NCI-H2107 treated with DMSO at 0.1 percent for 48 hours (cell line): Measurements from ENCODE around the gene ANKMY2.
"Not testable (repeated sequence)": the region's sequence is repeated elsewhere in the genome, so short reads cannot be mapped to it uniquely, and the experiment has no call there.

Source experiments
- DNase-seq: peaks from one replicate; lab custom pipeline; 2025; ENCODE audit not compliant: unreplicated experiment; lab: John Stamatoyannopoulos, UW

The ANKMY2 gene

GRCh38 chr7:16645593-16646471 lies at the start of gene ANKMY2, which contains the start of gene BZW2:
Gene ANKMY2 (minus strand): TSS chr7:16645754. CDS start chr7:16645573, 181 bp downstream.
Gene BZW2 (plus strand): TSS chr7:16646181. CDS start chr7:16665444, 19,263 bp downstream.
- peak; percentile 94 for DNase-seq

- DNase-seq = no peak
Measured at GRCh38 chr7:16694806-16695205, 49.3 kb upstream of the ANKMY2 start.

DNA sequence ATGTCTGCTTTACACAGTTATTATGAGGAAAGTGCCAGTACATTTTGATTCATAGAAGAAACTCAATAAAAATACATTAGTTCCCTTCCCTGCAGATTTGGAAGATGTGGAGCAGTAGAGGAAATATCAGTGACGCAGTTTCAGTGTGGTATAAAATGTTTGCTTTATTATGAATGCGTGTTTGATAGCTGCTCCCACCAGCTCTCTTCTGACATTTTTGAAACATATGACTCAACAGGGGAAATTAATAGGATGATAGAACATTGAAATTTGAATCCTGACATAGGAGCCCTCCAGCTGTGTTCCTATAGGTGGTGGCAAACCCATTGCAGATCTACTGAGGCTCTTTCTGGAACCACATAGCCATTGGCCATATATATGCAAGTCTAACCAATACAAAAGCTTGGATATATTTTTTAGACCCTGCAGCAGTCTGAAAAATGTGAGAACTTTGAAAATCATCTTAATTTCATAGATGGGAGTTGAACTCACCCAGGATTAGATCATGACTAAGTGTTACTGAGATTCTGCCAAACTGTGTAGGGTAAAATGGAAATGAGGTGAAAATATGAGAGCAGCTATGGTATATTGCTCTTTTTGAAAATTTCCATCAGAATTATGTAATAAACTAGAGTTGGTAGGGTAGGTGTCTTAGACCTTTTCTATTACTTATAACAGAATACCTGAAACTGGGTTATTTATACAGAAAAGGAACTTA lies 48.2 kb upstream of the ANKMY2 start:
- DNase-seq = no peak

- DNase-seq = no peak
Measured at GRCh38 chr7:16691241-16691640, 45.7 kb upstream of the ANKMY2 start.

DNA sequence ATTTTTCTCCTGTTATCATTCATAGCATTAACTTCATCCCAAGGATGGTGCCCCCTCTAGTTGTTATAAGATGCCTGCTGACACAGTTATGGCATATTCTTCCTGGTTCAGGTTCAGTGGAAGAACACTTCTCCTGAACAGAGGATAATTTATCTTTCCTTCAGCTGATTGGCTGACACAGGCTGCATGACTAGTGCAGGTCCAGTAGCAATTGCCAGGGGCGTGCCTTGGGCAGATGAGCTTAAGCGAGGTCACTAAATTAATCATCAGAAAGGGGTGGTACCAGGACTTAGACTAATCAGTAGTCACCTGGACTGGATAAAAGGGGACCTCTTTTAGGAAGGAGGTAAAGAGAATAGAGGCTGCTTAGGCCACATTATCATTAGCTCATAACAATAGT lies 42.7 kb upstream of the ANKMY2 start:
- DNase-seq = no peak

GRCh38 chr7:16685535-16685934 lies 40.0 kb upstream of the ANKMY2 start:
- no peak for DNase-seq

DNA sequence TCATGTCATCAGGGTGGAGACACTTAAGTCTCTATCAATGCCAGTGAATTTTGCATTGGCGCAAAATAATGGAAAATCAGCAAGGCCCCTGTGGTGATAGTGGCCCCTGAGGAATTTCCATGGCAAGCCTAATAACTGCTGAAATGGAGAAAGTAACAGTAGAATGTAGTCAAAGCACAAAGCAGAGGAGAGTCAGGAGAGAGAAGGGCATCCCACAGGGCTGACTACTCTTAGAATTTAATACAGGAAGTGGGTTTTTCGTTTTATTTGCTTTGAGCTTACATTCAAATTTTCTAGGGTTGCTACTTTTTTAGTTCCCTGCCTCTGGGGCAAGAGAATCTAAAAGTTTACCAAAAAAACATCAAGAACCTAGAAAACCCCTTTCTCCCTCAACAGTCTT lies 39.4 kb upstream of the ANKMY2 start:
- no peak for DNase-seq

- not testable (repeated sequence) for DNase-seq
Measured at GRCh38 chr7:16678645-16679566, 33.4 kb upstream of the ANKMY2 start.

- no peak for DNase-seq
Measured at GRCh38 chr7:16677978-16678494, 32.5 kb upstream of the ANKMY2 start.

DNA sequence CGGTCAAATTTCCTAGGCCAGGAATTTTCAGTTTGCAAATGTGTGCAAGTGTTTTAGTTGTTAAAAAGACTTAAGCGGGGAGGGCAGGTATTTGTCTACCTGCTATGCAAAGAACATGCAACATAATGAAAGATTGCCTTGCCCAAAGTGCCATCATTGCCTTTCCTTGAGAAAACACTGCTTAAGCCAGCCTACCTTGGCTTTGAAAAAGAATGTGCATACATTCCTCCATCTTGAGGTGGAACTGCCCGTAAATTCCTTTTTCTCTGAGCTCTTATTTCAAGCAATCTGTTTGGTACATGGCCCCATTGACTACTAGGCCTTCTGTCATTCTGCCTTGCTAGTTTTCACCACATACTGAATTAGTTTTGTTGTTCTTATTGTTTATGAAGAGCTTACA lies 29.7 kb upstream of the ANKMY2 start:
- DNase-seq = no peak

GRCh38 chr7:16671811-16672210 lies 26.3 kb upstream of the ANKMY2 start:
- no peak for DNase-seq

- no peak for DNase-seq
Measured at GRCh38 chr7:16670731-16671344, 25.3 kb upstream of the ANKMY2 start.

DNA sequence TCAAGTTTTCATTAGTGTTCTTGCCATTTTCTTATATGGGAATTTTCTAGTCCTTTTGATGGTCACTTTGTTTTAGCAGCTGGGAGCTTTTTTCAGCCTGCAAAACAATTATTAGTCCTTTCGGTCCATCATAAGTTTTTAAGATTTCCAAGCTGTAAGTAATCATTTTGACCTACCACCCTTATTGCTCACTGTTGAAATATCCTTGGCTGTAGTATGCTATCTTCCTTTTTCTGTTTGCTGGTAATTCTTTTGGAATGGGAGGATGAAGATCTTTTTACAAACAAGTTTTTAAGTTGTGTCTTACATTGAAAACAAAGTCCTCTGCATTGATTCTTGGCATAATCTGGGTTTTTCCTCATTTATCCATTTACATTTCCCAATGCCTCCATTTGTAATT lies 24.5 kb upstream of the ANKMY2 start:
- DNase-seq = no peak

GRCh38 chr7:16669581-16669980 lies 24.0 kb upstream of the ANKMY2 start:
- DNase-seq = no peak

DNA sequence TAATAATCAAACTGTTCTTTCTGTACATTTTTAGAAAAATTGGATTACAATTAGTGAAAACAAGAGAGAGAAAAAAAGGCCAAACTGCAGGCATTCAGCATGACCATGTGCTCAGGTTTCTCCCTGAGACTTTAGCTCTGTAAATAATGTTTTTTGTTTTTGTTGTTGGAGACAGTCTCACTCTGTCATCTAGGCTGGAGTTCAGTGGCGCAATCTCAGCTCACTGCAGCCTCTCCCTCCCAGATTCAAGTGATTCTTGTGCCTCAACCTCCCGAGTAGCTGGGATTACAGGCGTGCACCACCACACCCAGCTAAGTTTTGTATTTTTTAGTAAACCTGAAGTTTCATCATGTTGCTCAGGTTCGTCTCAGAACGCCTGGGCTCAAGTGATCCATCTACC lies 23.4 kb upstream of the ANKMY2 start:
- DNase-seq = no peak

- no peak for DNase-seq
Measured at GRCh38 chr7:16668049-16668858, 22.7 kb upstream of the ANKMY2 start.

DNA sequence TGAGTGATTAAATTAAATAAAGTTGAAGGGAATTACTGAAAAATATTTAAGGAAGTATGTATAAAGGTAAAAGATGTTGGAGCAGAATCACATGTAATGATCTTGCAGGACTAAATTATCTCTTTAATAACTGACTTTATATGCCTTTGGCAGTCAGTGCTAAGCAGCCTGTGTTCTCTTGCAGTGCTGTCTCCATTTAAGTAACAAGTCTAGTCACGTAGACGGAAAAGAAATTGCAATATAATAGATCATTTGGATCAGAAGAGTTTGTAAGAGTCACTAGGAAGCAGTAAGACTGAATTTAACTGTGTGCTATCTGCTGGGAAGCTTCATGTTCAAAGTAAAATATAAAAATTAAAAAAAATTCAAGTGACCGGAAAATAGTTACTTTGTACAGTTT lies 21.8 kb upstream of the ANKMY2 start:
- no peak for DNase-seq

DNA sequence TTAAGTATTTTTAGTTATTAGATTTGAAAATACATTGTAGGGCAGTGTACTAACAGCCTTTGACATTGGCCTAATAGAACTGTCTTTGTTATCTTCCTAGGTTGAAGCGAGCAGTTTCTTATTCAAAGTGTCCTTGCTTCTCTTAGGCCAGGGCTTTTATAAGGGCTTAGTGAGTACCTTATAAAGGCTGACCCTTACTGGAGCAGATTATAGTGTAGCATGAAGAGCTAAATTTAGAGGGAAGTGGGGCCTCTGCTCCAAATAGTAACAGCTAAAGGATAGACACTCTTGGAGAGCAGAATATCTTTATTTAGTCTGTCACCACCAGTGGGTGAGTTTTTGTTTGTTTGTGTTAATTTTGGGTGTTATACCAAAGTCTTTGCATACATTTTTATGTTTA lies 16.4 kb upstream of the ANKMY2 start:
- no peak for DNase-seq

DNA sequence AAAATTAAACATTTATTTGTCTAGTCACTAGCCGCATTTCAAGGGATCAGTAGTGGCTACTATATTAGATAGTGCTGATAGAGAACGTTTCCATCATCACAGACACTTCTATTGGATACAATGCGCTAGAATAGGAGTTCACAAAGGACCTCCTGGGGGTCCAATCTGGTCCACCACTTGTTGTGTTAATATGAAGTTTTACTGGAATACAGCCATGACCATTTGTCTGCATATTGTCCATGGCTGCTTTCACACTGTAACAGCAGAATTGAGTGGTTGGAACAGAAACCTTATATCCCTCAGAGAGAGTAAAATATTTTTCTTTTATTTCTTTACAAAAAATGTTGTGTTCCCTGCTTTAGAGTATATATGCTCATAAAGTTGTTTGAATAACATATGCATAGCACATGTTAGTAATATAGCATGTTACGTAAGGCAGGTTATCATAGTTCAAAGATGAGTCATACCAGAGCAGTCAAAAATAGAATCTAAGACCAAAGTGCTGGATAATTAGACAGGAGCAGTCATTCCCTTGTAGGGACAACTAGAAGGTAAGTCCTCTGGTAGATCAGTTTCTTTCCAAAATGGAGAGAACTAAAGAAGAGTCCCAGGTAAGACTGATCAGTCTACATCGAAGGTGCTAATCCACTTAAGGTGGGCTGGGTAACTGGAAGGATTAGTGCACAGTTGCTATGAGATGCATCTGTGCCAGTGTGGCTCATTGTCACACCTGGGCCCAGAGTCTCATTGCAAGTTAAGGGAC lies 15.3 kb upstream of the ANKMY2 start:
- DNase-seq = no peak
